ENCODE results near the gene VGLL2. TPM values are rescaled to one million over a fixed set of nuclear protein-coding genes. Genes with fewer than 3 reads are reported as not detected.

Gene VGLL2
- total RNA-seq, 6 donors from 2014 or later, result not detected

DNA sequence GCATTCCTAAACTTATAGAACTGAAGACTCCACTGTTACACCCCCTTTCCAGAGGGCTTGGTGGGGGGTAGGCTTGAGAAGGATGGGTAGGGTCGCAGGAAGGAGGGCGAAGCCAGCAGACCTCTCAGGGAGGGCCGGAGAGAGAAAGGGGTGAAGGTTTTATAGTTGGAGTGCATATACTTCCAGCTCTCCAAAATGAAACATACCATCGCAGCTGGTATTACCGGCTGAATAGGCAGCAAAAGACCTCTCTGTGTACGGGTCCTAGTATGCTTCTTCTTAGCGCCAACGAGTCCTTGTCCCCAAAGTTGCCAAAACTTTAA, 1.0 kb upstream of the VGLL2 start:
- ATAC-seq (ENCODE audit: low FRiP score in 2 of 2), result peak; percentile 14 to 31
- peaks cover 0 to 63% (median 23%) of the 10 kb centered on the region in 4 donors for H3K27me3 ChIP-seq
- H3K27ac ChIP-seq, result no peak overlapping the region
- no peaks in the 10 kb centered on the region for H3K9me3 ChIP-seq
- H3K4me1 ChIP-seq, result peaks cover 12 to 25% (median 23%) of the 10 kb centered on the region in 4 donors
- TF ChIP-seq, protein P1, sequence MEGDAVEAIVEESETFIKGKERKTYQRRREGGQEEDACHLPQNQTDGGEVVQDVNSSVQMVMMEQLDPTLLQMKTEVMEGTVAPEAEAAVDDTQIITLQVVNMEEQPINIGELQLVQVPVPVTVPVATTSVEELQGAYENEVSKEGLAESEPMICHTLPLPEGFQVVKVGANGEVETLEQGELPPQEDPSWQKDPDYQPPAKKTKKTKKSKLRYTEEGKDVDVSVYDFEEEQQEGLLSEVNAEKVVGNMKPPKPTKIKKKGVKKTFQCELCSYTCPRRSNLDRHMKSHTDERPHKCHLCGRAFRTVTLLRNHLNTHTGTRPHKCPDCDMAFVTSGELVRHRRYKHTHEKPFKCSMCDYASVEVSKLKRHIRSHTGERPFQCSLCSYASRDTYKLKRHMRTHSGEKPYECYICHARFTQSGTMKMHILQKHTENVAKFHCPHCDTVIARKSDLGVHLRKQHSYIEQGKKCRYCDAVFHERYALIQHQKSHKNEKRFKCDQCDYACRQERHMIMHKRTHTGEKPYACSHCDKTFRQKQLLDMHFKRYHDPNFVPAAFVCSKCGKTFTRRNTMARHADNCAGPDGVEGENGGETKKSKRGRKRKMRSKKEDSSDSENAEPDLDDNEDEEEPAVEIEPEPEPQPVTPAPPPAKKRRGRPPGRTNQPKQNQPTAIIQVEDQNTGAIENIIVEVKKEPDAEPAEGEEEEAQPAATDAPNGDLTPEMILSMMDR (IDR thresholded peaks at IDR 0.05), result no peak
- TF ChIP-seq POLR2A (IDR thresholded peaks at IDR 0.05) (no peak), EP300 (IDR thresholded peaks at IDR 0.05) (no peak), POLR2AphosphoS5 (IDR thresholded peaks at IDR 0.05) (no peak)
- H3K36me3 ChIP-seq, result no peaks in the 10 kb centered on the region
- WGBS, 2 donors, result 2 to 6% methylated on average over 7 to 8 of the region's 8 CpGs
- H3K4me3 ChIP-seq, result peak overlapping the region in 3 of 4 donors; percentile 33 to 44 (median 41)
- DNase-seq, result no peak

DNA sequence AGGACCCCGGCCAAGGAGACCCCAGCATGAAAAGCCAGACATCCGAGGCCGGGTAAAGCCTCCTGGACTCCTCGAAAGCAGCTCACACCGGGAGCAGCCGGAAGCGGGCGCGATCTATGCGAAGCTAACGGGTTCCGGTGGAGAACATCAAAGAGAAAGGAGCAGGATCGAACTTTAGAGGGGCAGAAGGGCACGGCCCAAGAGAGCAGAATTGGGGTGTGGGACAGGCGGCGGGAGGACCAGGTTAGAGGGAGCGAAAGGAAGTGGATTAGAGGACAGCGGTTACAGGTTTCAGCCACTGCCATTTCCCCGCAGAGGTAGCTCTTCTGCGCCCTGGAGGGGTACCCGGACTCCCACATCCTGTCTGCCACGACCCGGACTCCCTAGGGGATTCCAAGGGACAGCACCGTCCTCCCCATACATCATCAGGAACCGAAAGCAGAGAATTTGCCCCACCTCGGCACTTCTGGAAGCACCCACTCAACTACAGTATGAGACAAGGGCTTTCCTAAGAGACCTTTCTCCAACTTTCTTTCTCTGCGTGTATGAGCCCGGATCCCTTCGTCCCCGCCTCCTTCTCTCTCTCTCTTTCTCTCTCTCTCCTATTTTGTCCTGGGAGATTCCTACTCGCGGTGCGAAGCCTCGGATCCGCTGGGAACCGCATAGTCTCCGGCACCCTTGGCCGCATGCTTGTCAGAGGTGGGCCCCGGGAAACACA, 507 bp upstream of the VGLL2 start:
- Histone ChIP-seq H3K4me3 (peak overlapping the region in 3 of 4 donors; percentile 33 to 44 (median 41)), H3K27ac (no peak overlapping the region), H3K4me1 (peaks cover 13 to 25% (median 24%) of the 10 kb centered on the region in 4 donors), H3K27me3 (peaks cover 0 to 68% (median 23%) of the 10 kb centered on the region in 4 donors), H3K36me3 (no peaks in the 10 kb centered on the region), H3K9me3 (no peaks in the 10 kb centered on the region)
- WGBS, 2 donors, result 3 to 4% methylated on average over 31 to 39 of the region's 39 CpGs
- no peak for TF ChIP-seq POLR2A (IDR thresholded peaks at IDR 0.05)
- TF ChIP-seq, protein P1 (IDR thresholded peaks at IDR 0.05), result no peak
- TF ChIP-seq EP300 (IDR thresholded peaks at IDR 0.05), result no peak
- peak in 1 of 2 donors; percentile 7 for TF ChIP-seq POLR2AphosphoS5 (IDR thresholded peaks at IDR 0.05)
- DNase-seq (no peak), ATAC-seq (ENCODE audit: low FRiP score in 2 of 2) (peak in 1 of 2 donors; percentile 42)

- Histone ChIP-seq H3K4me3 (peak overlapping the region in 2 of 4 donors; percentile 41 to 44), H3K27me3 (peaks cover 0 to 79% (median 30%) of the 10 kb centered on the region in 4 donors), H3K9me3 (no peaks in the 10 kb centered on the region), H3K4me1 (peaks cover 23 to 37% (median 30%) of the 10 kb centered on the region in 4 donors), H3K27ac (no peak overlapping the region), H3K36me3 (no peaks in the 10 kb centered on the region)
- DNase-seq (no peak), ATAC-seq (ENCODE audit: low FRiP score in 2 of 2) (no peak)
- 11 to 19% methylated on average over 16 of the region's 16 CpGs for WGBS, 2 donors
- TF ChIP-seq, protein P1 (IDR thresholded peaks at IDR 0.05), result no peak
- TF ChIP-seq POLR2A (IDR thresholded peaks at IDR 0.05) (no peak), POLR2AphosphoS5 (IDR thresholded peaks at IDR 0.05) (no peak), EP300 (IDR thresholded peaks at IDR 0.05) (no peak)
These were observed 1.1 kb downstream of the VGLL2 start for GRCh38 chr6:117266257-117267053.

GRCh38 chr6:117267054-117267347, 1.6 kb downstream of the VGLL2 start:
- Histone ChIP-seq H3K4me3 (no peak overlapping the region), H3K9me3 (no peaks in the 10 kb centered on the region), H3K4me1 (peaks cover 23 to 37% (median 30%) of the 10 kb centered on the region in 4 donors), H3K36me3 (no peaks in the 10 kb centered on the region), H3K27ac (no peak overlapping the region), H3K27me3 (peaks cover 0 to 84% (median 30%) of the 10 kb centered on the region in 4 donors)
- no peak for DNase-seq
- WGBS, 2 donors, result 10 to 26% methylated on average over 5 of the region's 5 CpGs
- TF ChIP-seq EP300 (IDR thresholded peaks at IDR 0.05) (no peak), POLR2A (IDR thresholded peaks at IDR 0.05) (no peak), POLR2AphosphoS5 (IDR thresholded peaks at IDR 0.05) (no peak)
- TF ChIP-seq, protein P1 (IDR thresholded peaks at IDR 0.05), result no peak
- no peak for ATAC-seq (ENCODE audit: low FRiP score in 2 of 2)
